ENCODE results near the gene RNF222.

The RNF222 gene

DNA sequence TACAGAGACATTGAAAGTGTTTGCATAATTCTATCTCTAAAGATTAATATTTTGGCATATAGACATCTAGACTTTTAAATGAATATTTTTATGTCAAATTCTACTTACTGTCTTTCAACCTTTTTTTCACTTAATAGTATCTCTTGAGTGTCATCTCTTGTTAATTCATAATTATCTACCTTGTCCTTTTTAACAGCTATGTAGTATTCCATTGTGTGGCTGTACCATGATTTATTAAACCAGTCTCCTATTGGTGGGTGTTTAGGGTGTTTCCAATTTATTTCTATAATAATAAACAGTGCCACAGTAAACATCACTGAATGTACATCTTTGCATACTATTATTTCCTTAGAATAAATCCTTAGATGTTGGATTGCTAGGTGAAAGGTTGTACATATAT, 16.3 kb upstream of the RNF222 start:
- H3K4me3 ChIP-seq (ENCODE audit: low read length), result no peak overlapping the region
- DNase-seq (ENCODE audit: low read depth), result no peak
- TF ChIP-seq, protein P1, sequence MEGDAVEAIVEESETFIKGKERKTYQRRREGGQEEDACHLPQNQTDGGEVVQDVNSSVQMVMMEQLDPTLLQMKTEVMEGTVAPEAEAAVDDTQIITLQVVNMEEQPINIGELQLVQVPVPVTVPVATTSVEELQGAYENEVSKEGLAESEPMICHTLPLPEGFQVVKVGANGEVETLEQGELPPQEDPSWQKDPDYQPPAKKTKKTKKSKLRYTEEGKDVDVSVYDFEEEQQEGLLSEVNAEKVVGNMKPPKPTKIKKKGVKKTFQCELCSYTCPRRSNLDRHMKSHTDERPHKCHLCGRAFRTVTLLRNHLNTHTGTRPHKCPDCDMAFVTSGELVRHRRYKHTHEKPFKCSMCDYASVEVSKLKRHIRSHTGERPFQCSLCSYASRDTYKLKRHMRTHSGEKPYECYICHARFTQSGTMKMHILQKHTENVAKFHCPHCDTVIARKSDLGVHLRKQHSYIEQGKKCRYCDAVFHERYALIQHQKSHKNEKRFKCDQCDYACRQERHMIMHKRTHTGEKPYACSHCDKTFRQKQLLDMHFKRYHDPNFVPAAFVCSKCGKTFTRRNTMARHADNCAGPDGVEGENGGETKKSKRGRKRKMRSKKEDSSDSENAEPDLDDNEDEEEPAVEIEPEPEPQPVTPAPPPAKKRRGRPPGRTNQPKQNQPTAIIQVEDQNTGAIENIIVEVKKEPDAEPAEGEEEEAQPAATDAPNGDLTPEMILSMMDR (IDR thresholded peaks at IDR 0.05; ENCODE audit: insufficient read depth, low read depth, low read length, missing control alignments), result no peak

DNA sequence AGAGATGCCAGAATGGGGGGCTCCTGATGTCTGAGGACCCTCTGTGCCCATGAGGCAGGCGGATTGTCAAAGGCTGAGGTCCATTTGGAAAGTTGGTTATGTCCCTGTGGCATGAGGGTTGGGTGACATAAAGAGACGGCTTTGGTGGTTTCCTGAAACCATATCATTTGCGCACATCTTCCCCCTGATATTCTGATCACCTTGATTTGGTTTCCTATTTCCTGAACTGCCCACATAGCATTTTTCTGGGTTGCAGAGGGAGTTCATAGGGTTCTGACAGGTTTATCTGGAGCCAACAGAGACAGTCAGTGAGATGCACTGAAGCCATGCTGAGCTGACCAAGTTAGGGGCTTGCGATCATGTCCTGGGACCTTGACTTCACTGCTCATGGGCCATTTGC, 15.7 kb upstream of the RNF222 start:
- DNase-seq (ENCODE audit: low read depth), result no peak
- TF ChIP-seq, protein P1 (IDR thresholded peaks at IDR 0.05; ENCODE audit: insufficient read depth, low read depth, low read length, missing control alignments), result no peak
- H3K4me3 ChIP-seq (ENCODE audit: low read length), result peak overlapping the region; percentile 19

DNA sequence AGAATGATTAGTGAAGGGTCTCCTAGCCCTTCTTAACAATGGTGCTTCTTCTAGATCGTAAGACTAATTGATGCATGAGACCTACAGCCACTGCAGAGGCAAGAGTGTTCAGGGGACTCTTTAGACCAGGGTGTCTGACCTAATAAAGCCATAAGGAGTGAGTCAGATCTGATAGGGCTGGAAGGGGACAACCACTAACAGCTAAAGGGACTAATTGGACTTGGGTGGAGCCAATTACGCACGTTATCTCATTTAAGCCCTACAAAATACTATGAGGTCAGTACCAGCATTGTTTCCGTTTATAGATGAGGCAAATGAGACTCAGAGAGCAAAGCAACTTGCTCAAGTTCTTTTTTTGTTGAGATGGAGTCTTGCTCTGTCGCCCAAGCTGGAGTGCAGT, 14.5 kb upstream of the RNF222 start:
- H3K4me3 ChIP-seq (ENCODE audit: low read length), result no peak overlapping the region
- TF ChIP-seq, protein P1 (IDR thresholded peaks at IDR 0.05; ENCODE audit: insufficient read depth, low read depth, low read length, missing control alignments), result no peak
- DNase-seq (ENCODE audit: low read depth), result no peak

DNA sequence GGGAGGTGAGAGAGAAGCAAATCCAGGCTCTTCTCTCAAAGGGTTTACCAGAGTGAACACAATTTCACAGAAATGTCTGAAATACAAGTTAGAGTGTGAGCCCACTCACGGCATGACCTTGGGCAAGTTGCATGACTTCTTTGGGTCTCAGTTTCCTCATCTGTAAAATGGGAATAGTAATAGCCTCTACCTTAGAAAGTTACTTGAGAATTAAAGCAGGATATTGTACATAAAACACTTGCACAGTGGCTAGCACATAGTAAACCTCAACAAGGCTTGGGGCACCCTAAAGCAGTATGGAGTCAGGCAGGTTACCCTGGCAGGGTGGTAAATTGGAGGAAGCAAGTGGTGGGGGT, 13.2 kb upstream of the RNF222 start:
- no peak overlapping the region for H3K4me3 ChIP-seq (ENCODE audit: low read length)
- TF ChIP-seq, protein P1 (IDR thresholded peaks at IDR 0.05; ENCODE audit: insufficient read depth, low read depth, low read length, missing control alignments), result no peak
- no peak for DNase-seq (ENCODE audit: low read depth)

DNA sequence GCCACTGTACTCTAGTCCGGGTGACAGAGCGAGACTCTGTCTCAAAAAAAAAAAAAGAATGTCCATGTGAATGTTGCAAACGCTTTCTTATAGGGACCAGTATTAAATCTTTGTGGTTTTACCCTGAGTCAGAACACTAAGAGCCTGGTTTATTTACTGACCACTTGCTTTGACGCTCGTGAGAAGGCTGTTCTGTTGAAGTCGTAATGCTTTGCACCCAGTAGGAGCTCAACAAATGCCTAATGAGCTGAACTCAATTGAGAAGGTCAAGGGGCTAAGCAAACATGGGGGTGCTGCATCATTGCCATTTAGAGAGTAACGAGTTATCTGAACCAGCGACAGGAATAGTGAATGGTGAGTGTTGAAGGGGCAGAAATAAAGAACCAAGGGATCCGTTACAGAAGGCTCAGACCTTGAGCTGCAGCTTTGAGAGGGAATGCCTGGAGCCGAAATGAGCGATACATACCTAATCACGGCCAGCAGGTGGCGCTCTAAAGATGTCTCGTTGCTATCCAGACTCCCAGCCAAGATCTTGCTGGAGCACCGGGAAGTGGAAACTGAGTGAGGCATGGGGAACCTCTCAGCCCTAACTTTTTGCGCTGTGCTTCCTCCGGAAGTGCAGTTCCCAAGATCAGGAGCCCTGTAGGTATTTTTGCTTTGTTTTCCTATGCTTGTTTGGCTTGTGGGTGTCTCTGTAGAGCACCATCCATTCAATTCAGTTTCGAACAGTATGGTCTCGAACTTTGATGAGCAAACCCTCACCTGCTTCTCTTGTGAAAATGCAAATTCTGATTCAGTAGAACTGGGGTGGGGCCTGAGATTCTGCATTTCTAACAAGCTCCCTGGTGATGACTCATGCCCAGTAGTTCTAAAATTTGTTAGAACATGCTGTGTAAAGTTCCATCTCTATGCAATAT, 12.6 kb upstream of the RNF222 start:
- peak overlapping the region; percentile 37 for H3K4me3 ChIP-seq (ENCODE audit: low read length)
- TF ChIP-seq, protein P1 (IDR thresholded peaks at IDR 0.05; ENCODE audit: insufficient read depth, low read depth, low read length, missing control alignments), result peak; percentile 87

DNA sequence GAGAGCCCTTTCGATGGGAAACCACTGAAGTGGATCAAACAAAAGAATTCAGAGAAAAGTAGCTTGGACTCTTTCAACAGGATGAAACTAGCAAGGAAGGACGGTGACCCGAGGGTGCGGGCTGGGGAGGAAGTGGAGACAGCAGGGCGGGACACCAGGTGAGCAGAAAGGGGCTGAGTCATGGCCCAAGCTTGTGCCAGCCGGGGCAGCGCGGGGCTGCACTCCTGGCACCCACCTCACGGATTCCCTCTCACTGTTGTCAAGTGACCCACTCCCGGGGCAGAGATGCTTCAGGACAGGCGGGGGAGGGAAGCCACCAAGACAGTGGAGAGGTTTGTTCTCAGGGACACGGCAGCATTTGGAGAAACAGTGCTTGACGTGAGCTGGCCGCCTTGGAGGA, 10.7 kb upstream of the RNF222 start:
- no peak overlapping the region for H3K4me3 ChIP-seq (ENCODE audit: low read length)
- TF ChIP-seq, protein P1 (IDR thresholded peaks at IDR 0.05; ENCODE audit: insufficient read depth, low read depth, low read length, missing control alignments), result no peak
- peak; percentile 81 for DNase-seq (ENCODE audit: low read depth)

More for the DNA sequence above, 12.6 kb upstream of the RNF222 start:
- DNase-seq (ENCODE audit: low read depth), result peak; percentile 95

DNA sequence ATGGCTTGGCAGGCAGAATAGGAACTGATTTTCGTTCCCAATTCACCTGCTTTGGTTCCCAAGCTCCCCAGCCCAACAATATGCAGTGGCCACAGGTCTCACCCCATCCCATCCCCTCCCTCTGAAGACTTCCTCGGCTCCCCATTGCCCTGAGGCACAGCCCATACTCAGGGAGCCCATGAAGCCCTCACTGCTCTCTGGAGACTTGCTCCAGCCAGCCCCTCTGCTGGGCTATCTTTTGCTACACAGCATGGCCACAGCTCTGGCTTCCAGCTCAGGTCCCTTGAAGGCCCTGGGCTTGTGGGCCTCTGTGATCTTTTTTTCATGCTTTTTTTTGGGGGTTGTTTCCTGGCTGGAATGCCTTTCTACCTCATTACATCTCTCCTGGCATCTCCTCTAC, 8.5 kb upstream of the RNF222 start:
- TF ChIP-seq, protein P1 (IDR thresholded peaks at IDR 0.05; ENCODE audit: insufficient read depth, low read depth, low read length, missing control alignments), result no peak
- H3K4me3 ChIP-seq (ENCODE audit: low read length), result no peak overlapping the region
- no peak for DNase-seq (ENCODE audit: low read depth)

All from epithelial cell of esophagus (primary cell).